GM12872 (cell line): ENCODE data around the gene ZDHHC17.

Experiments used
- CTCF ChIP-seq: IDR thresholded peaks from 3 replicates; pipeline ENCODE4 v1.5.1; 2011; ENCODE audit warnings: low read depth, mild to moderate bottlenecking, low read length, moderate library complexity; ENCODE audit not compliant: insufficient read depth

Gene ZDHHC17

GRCh38 chr12:76763746-76764675 is at the start of gene ZDHHC17:
Gene ZDHHC17 (plus strand): TSS chr12:76764115. CDS start chr12:76764237, 122 bp downstream.
- TF ChIP-seq CTCF = no peak

GRCh38 chr12:76714415-76714814 is 49.5 kb upstream of the ZDHHC17 start:
- no peak for TF ChIP-seq CTCF

GRCh38 chr12:76714861-76715260 is 49.1 kb upstream of the ZDHHC17 start:
- no peak for TF ChIP-seq CTCF

GRCh38 chr12:76715332-76715731 is 48.6 kb upstream of the ZDHHC17 start:
- no peak for TF ChIP-seq CTCF

- no peak for TF ChIP-seq CTCF
Observed at GRCh38 chr12:76717314-76717713, 46.6 kb upstream of the ZDHHC17 start.

GRCh38 chr12:76719171-76720041 is 44.5 kb upstream of the ZDHHC17 start:
- TF ChIP-seq CTCF = no peak

GRCh38 chr12:76720068-76720467 is 43.8 kb upstream of the ZDHHC17 start:
- no peak for TF ChIP-seq CTCF
